Body of pancreas (tissue), 4 donors: ENCODE measurements around the gene ATF2.

Experiments
- POLR2A ChIP-seq, 3 donors: fragments of 450-650 bp; IDR thresholded peaks; one replicate each; pipeline ENCODE4 v1.6.1; 2016; ENCODE audit warnings: antibody characterized with exemption in 3 of 3, mild to moderate bottlenecking in 2 of 3
- TF ChIP-seq, protein P1 (sequence below), 7 experiments: fragments of 450-650 bp in 4 of 7; fragments of 200-600 bp in 3 of 7; sonication (generic) in 3 of 7; IDR thresholded peaks; one replicate each; pipeline ENCODE4 v1.5.1; 2016 to 2019; ENCODE audit warnings: antibody characterized with exemption in 7 of 7

- TF ChIP-seq, protein P1, sequence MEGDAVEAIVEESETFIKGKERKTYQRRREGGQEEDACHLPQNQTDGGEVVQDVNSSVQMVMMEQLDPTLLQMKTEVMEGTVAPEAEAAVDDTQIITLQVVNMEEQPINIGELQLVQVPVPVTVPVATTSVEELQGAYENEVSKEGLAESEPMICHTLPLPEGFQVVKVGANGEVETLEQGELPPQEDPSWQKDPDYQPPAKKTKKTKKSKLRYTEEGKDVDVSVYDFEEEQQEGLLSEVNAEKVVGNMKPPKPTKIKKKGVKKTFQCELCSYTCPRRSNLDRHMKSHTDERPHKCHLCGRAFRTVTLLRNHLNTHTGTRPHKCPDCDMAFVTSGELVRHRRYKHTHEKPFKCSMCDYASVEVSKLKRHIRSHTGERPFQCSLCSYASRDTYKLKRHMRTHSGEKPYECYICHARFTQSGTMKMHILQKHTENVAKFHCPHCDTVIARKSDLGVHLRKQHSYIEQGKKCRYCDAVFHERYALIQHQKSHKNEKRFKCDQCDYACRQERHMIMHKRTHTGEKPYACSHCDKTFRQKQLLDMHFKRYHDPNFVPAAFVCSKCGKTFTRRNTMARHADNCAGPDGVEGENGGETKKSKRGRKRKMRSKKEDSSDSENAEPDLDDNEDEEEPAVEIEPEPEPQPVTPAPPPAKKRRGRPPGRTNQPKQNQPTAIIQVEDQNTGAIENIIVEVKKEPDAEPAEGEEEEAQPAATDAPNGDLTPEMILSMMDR (IDR thresholded peaks at IDR 0.05) = no peak
- no peak for TF ChIP-seq POLR2A (IDR thresholded peaks at IDR 0.05)
These were observed 15.8 kb downstream of the ATF2 start for GRCh38 chr2:175152242-175152641.
